GM15510 (cell line): ENCODE results near the gene ZNF586.
A peak's percentile ranks its signal among the peaks of the same experiment; 100 is the strongest.

Experiments
- POLR2A ChIP-seq: IDR thresholded peaks from 3 replicates; pipeline ENCODE4 v1.6.1; 2011; ENCODE audit warnings: borderline replicate concordance; ENCODE audit not compliant: insufficient read length; ENCODE audit errors: extremely low read depth

Gene ZNF586

DNA sequence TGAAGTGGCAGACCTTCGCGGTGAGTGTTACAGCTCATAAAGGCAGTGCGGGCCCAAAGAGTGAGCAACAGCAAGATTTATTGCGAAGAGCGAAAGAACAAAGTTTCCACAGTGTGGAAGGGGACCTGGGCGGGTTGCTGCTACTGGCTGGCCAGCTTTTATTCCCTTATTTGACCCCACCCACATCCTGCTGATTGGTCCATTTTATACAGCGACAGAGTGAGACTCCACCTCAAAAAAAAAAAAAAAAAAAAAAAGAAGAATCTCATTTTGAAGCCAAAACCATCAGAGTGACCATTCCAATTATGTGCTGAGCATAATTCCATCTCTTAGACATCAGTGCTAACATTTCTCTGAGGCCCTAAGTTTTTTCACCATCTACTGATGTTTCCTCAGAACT is 47.2 kb downstream of the ZNF586 start:
- no peak for TF ChIP-seq POLR2A

DNA sequence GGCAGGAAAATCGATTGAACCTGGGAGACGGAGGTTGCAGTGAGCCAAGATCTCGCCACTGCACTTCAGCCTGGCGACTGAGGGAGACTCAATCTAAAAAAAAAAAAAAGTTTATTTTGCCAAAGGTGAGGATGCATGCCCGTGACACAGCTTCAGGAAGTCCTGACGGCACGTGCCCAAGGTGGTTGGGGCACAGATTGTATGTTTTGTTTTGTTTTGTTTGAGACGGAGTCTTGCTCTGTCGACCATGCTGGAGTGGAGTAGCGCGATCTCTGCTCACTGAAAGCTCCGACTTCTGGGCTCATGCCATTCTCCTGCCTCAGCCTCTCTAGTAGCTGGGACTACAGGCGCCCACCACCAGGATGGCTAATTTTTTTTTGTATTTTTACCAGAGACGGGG is 48.5 kb downstream of the ZNF586 start:
- TF ChIP-seq POLR2A: no peak

DNA sequence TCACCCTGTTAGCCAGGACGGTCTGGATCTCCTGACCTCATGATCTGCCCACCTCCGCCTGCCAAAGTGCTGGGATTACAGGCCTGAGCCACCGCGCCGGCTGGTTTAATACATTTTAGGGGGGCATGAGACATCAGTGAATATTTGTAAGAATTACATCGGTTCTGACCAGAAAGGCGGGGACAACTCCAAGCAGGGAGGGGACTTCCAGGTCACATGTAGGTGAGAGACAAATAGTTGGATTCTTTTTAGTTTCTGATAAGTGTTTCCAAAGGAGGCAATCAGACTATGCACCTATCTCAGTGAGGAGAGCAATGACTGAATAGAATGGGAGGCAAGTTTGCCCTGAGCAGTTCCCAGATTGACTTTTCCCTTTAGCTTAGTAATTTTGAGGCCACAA is 48.9 kb downstream of the ZNF586 start:
- no peak for TF ChIP-seq POLR2A

DNA sequence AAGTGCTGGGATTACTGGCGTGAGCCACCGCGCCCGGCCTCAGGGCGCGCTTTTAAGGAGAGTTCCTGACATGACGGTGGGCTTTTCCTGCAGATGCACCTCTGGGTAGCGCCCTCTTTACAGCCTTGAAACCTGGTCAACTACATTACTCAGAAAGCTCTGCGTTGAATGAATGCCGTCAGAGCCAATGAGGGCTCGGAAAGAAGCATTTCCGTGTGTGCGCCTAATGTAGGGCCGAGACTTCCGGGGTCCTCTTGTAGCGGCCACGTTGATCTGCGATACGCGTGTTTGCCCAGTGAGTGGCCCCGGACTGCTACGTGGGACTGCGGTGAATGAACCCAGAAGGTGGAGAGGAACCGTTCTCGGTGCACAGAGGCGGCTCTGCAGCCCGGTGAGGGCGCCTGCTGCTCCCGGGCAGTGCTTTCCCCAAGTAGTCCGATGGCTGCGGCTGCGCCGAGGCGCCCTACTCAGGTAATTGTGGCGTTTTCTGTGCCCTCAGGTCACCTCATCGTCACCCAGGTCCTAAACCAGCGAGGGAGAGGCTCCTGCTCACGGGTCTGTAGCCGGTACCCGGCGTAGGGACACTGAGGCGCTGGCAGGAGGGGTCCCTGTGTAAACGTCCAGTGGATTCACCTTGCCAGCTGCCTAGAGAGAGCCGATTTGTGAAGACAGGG is 50.1 kb downstream of the ZNF586 start:
- TF ChIP-seq POLR2A: peak; percentile 84

DNA sequence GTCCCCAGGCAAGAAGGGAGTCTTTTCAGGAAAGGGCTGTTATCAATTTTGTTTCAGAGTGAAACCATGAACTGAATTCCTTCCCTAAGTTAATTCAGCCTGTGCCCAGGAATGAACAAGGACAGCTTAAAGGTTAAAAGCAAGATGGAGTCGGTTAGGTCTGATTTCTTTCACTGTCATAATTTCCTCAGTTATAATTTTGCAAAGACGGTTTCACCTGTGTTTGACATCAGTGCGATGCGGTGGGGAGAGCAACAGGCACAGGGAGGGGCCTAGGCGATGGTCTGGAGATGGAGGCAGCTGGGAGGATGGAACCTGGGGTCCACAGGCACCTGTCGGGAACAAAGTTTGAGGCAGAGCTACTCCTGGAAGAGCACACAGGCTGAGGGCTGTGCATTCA is 51.1 kb downstream of the ZNF586 start:
- no peak for TF ChIP-seq POLR2A

DNA sequence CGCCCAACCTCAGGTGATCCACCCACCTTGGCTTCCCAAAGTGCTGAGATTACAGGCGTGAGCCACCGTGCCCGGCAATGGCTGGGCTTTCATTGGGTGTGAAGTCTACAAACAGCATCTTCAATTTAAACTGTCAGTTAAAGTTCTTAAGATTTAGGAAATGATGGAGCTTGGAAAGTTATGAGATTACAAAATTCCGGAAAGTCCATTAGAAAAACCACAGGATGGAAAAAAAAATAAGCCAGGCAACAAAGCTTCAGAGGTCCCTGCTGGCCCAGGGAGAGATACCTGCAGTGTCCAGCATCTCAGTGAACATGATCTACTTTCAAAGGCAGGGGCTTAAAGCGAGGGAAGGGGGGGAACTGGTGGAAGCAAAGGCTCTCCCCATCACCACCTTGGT is 56.0 kb downstream of the ZNF586 start:
- no peak for TF ChIP-seq POLR2A

DNA sequence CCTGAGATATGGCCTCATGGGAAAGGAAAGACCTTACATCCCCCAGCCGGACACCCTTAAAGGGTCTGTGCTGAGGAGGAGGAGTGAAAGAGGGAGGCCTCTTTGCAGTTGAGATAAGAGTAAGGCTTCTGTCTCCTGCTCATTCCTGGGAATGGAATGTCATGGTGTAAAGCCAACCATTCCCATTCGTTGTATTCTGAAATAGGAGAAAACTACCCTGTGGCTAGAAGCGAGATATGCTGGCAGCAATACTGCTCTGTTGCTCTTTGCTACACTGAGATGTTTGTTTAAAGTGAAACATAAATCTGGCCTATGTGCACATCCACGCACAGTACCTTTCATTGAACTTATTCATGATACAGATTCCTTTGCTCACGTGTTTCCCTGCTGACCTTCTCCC is 59.8 kb downstream of the ZNF586 start:
- TF ChIP-seq POLR2A: no peak

DNA sequence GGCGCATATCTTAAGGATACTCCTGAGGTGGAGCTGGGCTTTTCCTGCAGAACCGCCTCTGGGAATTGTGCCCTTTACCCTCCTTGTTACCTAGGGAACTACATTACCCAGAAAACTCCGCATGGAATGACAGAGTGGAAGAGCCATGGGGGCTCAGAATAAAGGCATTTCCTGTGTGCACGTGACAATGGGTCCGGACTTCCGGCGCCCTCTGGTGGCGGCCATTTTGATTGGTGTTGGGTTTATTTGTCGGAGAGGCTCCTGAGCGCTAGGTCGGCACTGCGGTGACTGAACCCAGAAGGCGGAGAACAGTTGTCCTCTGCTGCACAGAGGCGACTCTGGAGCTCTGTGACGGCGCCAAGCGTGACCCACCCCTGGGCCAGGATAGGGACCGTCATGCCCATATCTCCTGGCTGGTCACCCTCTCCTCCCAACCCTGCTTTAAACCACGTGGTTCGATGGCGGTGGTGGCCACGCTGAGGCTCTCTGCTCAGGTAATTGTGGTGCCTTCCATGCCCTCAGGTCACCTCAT is 60.7 kb downstream of the ZNF586 start, which contains the start of gene ZNF587B:
Gene ZNF587B (plus strand): TSS at position 229 of the 532 bp plus-strand sequence. CDS start 230 bp downstream, at position 459.
- no peak for TF ChIP-seq POLR2A
